OCI-M1 (cell line): ENCODE data around the gene GSTM3.
A peak's percentile ranks its signal among the peaks of the same experiment; 100 is the strongest.

Experiments used
- DNase-seq: peaks from one replicate; lab custom pipeline; 2025; lab: John Stamatoyannopoulos, UW

Gene GSTM3

GRCh38 chr1:109740615-109741373 is at the start of gene GSTM3:
Gene GSTM3 (minus strand): TSS chr1:109741038. CDS start chr1:109740287, 751 bp downstream.
- no peak for DNase-seq

DNA sequence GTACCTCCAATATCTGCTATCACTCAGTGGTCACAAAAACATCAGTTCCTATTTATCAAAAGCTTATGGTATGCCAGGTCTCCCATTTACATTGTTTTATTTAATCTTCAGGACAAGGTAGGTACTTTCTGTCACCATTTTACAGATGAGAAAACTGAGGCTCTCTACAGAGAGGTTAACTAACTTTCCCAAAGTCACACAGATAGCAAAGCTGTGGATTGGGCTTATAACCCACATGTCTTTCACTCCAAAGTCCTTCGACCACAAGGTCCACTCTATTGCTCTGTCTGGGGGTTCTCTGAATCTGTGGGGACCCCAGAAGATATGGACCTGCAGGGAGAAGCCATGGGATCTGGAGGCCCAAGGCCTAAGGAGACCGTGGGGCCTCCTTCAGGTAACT is 49.5 kb upstream of the GSTM3 start:
- DNase-seq: no peak

GRCh38 chr1:109789551-109790180 is 48.8 kb upstream of the GSTM3 start:
- DNase-seq: no peak

DNA sequence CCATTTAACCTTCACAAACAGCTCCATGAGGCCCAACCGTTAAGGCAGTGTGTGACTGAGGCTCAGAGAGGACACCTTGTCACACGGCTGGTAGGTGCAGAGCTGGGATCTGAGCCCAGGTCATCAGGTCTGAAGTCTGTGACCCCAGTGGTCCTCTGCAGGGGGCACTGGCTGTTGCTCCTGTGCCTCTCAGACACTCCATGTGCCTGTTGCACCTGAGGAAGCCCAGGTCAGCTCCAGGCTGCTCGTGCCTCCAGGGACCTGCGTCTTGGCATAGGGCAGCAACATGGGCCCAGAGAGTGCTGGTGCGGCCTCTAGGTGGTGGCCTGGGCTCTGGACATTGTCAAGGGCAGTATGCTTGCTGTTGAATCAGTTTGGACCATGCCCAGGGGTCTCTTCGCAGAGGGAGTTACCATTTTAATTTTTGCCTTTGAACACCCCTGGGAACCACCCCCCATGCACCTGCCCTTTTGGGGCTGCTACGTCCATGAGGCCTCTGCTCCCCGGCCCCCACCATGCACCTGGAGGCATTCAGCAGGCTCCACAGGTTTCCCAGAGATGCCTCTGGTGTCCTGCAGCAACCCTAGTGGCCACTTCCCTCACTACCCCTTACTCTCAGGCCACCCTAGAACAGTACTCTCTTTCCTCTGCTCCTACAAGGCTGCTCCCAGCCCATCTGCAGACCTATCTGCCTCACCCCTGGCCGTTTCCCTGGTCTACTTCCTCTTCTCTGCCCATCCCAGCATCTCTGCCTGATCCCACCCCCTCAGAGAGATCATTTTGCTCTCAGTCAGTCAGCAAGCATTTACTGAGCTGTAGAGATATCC is 48.1 kb upstream of the GSTM3 start:
- DNase-seq: peak; percentile 82

DNA sequence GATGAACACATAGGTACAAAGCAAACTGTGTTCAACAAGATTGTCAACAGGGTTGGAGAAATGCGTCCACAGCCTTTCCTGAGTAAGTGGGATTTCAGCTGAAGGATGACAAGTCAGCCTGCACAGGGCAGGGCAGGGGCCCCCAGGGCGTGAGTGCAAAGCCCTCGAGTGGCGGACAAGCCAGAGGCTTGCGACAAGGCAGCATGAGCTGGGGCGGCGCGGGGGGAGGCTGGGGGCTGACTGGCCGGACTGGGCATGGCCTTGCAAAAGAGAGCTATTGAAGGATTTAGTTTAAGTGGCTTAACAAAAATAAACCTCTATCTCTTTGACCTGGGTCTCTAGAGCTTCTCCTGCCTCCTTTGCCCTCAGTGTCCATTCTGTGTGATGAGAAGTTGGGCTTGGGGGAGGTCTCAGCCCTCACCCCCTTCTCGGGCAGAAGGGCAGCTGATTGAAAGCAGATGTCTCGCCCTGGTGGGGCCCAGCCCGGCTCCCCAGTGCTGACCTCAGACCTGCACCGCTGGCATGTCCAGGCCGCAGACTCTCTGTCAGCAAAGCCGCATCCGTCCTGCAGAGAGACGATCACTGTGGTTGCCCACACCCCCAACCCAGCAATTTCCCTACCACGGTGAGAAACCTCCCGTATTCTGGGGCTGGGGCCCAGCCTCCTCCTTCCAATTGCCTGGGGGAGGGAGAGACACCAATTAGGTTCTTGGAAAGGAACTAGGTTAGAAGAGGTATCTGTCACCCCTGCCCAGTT is 47.2 kb upstream of the GSTM3 start:
- DNase-seq: no peak

- no peak for DNase-seq
These were observed 46.5 kb upstream of the GSTM3 start for GRCh38 chr1:109787211-109787844.

- DNase-seq: no peak
These were observed 45.7 kb upstream of the GSTM3 start for GRCh38 chr1:109786531-109787021.

- no peak for DNase-seq
These were observed 45.3 kb upstream of the GSTM3 start for GRCh38 chr1:109786112-109786480.

- DNase-seq: no peak
These were observed 44.7 kb upstream of the GSTM3 start for GRCh38 chr1:109785446-109786111.

DNA sequence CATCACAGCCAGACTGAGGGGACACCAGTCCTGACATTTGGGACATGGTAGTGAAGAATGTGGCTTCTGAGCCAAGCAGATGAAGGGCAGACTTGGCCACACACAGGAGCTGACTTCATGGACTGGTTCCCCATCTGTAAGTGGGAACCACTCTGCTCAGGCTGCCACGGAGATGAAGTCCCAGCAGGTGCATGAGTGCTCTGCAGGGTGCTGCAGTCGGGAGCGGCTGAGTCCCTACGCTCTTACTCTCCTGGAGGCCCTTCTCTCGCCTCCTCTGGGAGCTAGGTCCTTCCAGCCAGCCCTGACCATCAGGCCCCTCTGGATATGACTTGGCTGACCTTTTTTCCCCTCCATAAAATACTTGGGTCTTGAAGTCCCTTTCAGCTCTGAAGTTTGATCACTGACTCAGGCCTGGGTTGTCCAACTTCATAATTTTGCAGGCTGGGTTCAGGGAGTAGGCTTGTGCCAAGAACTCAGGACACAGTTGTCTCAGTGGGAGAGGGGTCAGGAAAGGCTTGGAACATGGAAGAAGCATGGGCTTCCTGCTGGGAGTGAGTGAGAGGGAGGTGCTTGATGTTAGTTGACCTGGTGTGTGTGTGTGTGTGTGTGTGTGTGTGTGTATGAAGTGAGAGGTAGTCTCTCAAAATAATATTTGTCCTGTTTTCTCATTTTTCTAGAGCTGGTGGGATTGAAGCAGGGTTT is 43.9 kb upstream of the GSTM3 start:
- DNase-seq: no peak

- no peak for DNase-seq
These were observed 42.6 kb upstream of the GSTM3 start for GRCh38 chr1:109783436-109783835.

DNA sequence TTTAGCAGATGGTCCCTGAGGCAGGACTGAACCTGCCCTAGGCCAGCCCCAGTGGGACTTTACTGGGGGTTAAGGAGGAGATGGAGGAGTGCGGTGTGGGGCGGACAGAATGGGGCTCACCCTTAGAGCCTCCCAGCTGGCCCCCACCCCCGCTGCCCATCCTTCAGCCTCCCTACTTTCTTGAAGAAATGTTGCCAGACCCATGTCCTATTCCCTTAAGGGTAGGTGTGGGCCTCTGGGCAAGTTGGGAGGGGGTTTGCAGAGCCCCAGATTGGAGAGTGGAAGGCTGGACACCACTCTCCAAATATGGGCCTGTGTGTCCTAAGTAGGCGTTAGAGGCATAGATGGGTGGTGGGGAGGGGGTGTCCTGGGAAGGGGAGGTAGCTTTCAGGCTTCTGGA is 42.1 kb upstream of the GSTM3 start:
- DNase-seq: no peak

DNA sequence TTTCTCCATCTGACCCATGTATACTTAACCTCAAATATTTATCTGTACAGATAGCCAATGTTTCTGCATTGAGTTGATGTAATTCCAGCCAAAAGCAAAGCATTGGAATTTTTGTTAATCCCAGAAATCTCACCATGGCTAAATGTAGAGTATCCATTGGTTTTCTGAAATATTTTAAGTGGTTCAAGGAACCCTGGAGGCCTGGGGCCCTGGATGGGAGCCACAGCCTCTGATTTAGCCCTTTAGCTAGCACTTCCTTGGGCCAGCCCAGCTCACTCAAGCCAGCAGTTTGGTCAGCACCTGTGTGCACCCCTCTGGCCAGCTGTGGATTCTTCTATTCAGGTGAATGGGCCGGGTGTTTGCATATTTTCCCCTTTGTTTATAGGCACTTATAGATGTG is 41.7 kb upstream of the GSTM3 start:
- no peak for DNase-seq

DNA sequence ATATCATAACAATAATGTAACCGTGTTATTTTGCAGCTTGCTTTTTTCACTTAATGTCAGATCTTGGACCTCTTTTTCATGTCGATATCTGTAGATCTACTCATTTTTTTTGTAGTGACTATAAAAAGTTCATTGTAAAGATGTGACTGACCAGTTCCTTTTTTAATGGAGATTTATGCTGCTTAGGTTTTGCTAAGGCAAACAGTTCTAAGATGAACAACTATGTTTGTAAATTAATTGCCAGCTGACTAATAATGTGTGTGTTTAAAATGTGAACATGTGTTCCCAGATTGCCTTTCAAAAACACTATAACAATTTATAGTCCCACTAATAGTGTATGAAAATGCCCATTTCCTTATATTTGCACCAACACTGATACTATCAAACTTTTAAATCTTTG is 41.0 kb upstream of the GSTM3 start:
- DNase-seq: no peak

- DNase-seq: no peak
These were observed 40.1 kb upstream of the GSTM3 start for GRCh38 chr1:109780982-109781381.

DNA sequence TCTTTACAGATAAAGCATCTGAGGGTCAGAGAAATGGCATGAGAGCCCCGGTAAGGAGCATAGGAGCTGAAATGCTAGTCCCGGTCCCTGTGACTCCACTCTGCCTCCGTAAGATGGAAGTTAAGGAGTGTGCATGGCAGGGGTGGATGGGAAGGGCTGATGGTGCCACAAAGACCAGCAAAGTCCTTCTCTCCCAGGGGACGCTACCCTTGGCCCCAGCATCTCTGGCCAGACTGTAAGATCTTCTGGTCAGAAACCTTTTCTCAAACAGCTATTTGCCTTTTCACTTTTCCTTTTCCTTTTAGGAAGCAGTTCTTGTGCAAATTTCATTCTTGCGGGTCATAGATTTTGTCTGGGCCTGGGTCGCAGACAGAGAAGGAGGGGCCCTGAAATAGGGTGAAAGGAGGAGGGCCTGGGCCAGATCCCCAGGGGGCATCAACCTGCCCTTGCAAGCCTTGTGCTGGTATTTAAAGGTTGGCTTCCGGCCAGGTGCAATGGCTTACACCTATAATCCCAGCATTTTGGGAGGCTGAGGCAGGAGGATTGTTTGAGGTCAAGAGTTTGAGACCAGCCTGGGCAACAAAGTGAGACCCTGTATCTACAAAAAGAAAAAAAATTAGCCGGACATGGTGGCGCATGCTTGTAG is 37.3 kb upstream of the GSTM3 start:
- no peak for DNase-seq

DNA sequence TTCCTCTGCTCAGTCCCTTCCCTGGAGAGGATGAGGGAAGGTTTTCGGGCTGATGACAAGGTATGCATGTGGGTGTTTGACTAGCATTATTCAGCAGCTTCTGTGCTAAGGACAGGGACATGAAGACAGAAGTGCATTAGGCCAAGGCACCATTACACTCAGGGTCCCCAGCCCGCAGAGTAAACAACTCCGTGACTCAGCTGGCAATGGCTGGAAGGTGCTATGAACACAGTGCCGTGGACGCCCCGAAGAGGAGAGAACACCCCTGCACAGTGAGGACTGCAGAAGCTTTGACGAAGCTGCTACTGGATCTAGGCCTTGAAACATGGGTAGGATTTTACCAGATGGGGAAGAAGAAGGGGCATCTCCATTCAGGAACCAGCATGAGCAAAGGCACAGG is 36.6 kb upstream of the GSTM3 start:
- no peak for DNase-seq

- peak; percentile 86 for DNase-seq
These were observed 36.1 kb upstream of the GSTM3 start for GRCh38 chr1:109776911-109777310.

DNA sequence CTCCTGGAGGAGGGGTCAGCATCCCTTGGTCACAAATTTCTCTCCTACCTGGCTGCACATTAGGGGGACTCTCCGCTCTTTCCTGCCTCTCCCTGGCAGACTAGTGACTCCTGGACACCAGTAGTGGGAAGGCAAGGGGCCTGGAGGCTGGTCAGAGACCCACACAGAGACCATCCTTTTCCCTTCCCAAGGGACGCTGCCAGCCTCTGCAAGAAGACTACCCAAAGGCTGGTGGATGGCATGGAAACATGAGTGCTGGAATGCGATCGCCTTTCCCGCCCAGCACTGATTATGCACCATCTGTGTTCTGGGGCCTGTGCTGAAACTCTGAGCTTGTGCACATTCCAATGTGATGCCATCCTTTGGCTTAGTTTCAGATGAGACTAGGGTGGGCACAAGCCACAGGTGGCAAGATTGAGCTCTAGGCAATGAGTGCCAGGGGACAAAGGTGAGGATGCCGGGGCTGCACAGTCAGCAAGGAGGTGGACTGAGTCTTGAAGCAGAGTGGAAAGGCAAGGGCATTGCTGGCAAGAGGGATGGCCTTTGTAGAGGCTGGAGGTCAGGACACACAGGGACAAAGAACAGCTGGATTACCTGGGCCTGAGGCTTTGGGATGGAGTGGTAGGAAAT is 35.5 kb upstream of the GSTM3 start:
- no peak for DNase-seq
